Measurements from ENCODE around the gene TMEM190.
"Not testable (repeated sequence)": the region's sequence is repeated elsewhere in the genome, so short reads cannot be mapped to it uniquely, and the experiment has no call there.

TMEM190 gene

DNA sequence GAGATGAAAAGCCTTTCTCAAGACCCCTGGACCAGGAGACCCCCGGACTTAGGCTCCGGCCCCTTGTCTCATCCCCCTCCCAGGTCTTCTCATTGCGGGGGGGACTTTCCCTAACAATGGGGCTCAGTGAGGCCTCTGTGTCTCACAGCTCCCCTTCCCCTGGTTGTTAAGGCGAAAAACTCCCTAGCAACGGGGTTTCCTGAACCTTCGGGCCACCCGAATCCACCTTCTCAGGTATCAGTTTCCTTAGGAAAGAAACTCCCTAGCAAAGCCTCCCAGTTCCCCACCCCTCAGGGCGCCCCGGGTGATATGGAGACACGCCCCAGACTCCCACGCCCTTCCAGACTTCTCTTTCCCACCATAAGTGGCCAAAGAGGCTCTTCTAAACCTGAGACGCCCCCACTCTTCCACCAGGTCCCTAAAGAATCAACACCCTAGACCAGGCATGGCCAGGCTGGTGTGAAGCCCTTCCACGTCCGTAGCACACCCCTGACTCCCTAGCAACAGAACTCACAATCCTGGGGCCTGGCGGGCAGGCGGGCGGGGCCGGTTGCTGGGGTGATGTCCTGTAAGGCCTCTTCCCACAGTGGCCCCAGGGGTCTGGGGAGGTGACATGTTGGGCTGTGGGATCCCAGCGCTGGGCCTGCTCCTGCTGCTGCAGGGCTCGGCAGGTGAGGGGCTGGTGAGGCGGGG is at the start of gene TMEM190:
TMEM190 (plus strand) TSS at position 586 of the 693 bp plus-strand sequence; CDS start at position 614, 28 bp downstream.
- DNase-seq = no peak

DNA sequence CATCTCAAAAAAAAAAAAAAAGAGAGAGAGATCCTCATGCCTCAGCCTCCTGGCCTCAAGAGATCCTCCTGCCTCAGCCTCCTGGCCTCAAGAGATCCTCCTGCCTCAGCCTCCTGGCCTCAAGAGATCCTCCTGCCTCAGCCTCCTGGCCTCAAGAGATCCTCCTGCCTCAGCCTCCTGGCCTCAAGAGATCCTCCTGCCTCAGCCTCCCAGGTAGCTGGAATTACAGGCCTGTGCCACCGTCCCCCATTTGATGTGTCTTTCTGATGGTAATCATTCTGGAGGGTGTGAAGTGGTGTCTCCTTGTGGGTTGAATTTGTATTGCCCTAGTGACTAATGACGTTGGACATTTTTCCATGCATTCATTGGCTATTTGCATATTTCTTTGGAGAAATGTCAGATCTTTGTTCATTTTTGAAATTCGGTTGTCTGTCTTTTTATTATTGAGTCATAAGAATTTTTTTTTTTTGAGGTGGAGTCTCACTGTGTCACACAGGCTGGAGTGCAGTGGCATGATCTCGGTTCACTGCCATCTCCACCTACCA is 47.8 kb upstream of the TMEM190 start:
- DNase-seq = not testable (repeated sequence)

DNA sequence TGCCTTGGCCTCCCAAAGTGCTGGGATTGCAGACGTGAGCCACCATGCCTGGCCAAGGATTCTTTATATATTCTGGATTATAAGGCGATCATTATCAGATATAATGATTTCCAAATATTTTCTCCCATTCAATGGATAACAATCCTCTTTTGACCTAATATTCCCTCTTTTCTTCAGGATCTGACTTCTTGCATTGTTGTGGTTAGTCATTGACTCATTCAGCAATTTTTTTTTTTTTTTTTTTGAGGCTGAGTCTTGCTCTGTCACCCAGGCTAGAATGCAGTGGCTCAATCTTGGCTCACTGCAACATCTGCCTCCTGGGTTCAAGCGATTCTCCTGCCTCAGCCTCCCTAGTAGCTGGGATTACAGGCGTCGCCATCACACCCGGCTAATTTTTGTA is 46.8 kb upstream of the TMEM190 start:
- not testable (repeated sequence) for DNase-seq

DNA sequence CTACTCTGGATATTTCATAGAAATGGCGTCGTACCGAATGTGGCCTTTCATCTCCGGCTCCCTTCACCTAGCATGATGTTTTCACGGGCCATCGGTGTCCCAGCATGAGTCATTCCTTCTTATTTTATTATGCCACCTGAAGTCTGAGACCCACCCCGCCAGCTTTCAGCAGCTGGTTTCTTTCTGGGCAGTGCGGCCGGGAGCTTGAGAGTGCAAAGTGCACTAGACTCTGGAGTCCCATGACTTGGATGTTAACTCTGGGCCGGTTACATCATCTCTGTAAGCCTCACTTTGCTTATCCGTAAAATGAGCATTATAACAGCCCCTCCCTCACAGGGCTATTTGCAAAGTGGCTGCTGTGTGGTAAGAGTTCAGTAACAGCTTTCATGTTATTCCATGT is 42.8 kb upstream of the TMEM190 start:
- no peak for DNase-seq

DNA sequence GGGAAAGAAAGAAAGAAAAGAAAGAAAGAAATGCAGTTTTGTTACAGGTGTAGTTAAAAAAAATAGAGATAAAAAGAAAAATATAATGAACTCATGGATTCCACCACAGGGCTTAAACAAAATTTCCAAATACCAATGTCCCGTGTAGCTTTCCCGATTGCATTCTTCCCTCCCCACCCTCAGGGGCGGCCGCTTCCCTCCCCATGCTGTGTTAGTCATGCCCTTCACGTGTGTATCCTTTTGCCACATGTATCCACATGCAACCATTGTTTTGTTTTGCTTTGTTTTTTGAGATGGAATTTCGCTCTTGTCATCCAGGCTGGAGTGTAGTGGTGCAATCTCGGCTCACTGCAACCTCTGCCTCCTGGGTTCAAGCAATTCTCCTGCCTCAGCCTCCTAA is 40.5 kb upstream of the TMEM190 start:
- no peak for DNase-seq

DNA sequence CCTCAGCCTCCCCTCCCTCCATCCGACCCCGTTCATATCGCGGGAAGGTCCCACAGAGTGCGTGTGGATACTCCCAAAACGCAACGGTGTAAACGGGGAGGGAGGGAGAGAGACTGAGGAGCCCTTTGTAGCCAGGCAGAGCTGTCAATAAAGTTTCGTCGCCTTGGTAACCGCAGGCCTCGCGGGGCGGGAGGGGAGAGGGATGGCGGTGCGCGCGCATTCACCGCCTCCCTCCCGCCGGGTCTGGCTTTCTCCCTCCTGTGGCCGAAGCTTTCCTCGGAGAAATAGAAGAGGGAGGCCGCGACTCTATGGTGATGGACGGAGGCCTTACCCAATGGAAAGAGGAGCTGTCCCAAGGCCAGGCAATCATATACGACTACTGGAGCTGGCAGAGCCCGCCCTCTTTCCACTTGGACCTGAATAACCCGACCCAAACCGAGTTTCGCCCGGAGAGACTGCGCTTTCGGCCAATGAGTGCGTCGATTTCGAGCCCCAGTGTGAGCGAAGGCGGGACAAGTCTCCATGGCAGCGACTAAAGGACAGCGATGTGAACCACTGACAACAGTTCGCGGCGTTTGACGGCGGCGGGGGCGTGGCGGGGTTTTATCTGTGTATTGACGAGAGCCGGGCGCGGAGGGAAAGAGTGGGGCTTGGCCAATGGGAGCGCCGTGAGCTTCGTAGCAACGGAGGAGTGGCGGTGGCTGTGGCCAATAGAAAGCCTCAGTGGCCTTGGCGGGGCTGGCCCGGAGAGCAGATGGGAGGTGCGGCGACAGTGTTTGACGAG is 37.3 kb upstream of the TMEM190 start, which contains the start of gene KMT5C:
KMT5C (plus strand) TSS at position 772 of the 784 bp plus-strand sequence. CDS start 2,061 bp downstream, outside the sequence.
- peak; percentile 100 for DNase-seq

DNA sequence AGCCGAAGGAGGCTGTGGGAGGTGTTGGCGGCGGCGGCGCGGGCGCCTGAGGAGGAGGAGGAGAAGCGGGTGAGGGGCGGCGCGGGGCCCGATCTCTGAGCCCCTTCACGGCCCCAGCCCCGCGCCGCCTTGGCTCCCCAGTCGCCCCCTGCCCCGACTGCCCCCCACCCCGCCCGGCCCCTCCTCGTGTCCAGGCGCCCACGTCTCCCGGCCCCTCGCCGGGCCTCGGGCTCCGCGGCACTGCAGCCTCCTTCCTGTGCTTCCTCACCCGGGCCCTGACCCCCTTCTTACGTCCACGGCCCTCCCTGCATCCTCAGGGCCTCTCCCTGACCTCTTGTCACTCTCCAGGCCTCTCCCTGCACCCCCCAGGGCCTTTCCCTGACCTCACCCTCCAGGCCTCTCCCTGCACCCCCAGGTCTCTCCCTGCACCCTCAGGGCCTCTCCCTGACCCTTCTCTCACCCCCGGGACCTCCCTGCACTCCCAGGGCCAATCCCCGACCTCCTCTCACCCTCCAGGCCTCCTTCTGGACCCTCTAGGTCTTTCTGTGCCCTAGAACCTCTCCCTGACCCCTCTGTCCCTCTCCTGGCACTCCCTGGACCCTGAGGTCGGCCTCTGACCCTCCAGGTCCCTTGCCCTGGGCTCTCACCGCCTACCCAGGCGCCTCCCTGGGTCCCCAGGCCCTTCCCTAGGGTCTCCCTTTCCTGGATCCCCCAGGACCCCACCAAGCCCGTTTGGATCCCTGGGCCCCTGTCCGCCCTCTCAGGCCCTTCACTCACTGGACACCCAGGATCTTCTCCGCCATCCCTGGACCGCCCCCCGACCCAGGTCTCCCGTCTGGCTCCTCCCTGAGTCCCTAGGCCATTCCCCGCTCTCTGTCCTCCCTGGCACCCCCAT is 36.5 kb upstream of the TMEM190 start:
- no peak for DNase-seq

DNA sequence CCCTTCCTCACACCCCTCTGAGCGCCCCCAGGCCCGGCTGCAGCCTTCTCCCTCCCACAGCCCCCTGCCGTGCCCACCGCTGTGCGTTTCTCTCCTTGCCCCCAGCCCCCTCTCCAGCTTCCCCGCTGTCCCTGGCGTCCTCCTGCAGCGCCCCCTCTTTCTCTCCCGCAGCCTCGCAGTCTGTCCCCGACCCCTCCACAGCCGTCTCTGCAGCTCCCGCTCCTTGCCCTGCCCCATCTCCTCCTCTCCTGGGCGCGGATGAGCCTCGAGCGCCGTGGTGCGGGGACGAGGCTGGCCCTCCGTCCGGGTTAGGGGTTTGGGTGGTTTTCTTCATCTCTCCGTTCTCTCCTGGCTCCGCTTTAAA is 35.9 kb upstream of the TMEM190 start:
- no peak for DNase-seq

DNA sequence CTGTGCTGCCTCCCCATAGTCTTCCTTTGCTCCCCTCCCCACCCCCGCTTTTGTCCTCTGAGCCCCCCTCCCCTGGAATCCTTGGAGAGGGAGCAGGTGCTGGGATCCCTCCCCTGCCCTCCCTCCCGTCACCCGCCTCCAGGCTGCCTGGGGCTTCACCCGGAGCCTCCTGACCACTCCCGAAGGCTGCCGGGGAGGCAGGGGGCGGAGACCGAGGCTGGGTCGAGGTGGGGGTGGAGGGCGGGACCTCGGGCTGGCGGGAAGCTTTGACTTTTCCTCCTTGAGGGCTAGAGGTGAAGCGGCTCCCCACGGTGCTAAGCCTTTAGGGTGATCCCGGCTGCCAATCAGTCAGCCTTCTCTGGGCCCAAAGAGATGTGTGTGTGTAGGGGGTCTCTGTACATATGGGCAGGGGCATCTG is 35.4 kb upstream of the TMEM190 start:
- no peak for DNase-seq

DNA sequence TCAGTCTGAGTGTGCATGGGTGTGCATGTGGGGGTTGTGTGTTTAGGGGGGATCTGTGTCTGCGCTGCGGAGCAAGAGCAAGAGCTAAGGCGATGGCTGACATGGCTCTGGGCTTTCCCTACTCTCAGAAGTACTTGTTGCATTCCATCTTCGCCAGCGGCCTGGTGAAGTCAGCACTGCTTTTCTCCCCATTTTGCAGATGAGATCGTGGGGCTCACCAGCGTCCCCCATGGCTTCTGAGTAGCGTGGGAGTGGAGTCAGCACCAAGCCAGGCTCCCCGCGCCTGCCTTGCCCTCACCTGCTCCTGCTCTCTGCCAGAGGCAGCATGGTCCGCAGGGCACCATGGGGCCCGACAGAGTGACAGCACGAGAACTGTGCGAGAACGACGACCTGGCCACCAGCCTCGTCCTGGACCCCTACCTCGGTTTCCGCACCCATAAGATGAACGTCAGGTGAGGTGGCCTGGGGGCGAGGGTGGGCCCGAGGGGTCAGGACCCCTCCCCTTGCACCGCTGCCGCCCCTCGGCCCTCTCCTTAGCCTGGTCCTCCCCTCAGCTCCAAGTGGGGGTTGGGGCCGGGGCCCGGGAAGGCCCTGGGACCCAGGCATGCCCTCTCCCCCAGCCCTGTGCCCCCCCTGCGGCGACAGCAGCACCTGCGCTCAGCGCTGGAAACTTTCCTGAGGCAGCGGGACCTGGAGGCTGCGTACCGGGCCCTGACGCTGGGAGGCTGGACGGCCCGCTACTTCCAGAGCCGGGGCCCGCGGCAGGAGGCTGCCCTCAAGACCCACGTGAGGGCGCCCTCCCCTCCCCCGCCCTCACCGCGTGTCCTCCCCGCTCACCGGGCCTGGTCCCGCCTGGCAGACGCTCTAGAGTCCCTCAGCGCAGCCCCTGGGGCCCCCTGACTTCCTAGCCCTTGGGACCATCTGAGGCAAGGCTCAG is 34.8 kb upstream of the TMEM190 start:
- no peak for DNase-seq

DNA sequence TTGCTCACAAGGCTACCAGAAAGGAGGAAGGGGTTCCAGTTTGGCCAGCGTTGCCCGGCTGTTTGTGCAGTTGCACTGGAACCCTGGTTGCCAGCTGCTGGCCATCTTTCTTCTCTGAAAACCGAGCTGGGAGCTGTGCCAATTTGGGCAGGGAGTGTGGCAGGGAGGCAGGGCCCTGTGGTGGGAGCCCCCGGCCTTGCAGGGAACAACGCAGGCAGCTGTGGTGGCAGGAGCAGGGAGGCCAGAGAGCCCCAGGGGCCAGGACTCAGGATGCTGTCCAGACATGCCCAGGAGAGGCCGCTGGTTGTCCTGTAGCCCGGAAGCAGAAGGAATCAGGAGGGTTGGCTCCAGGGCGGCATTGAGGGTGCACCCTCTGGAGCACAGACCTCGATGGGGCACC is 32.2 kb upstream of the TMEM190 start:
- DNase-seq = no peak

DNA sequence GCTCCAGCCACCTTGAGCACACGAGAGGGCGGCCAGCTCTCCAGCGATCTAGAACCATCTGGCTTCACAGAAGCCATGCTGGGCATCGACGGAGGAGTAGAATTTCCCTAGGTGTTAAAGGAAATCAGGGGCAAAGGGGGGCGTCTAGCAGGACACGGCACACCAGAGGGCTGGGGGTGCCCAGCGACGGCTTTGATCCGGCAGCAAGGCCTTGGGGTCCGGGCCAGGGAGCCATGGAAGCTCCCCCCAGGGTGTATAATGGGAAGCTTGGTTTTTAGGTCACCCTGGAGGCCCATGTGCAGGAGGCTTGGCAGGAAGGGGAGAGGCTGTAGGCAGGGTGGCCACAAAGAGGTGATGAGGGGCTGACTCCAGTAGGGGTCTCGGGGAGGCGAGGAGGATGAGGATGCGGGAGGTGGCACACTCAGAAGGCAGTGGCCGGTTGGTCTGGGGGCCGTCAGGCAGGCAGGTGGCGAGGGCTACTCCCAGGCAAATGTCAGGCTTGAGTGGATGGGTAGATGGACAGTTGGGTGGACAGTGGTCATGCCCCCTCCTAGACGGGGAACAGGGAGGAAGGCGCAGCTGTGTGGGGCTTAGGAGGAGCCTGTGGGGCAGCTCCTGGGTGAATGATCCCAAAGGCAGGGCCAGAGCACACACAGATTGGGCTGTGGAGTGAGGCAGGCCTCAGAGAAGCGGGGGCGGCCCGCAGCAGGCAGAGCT is 31.4 kb upstream of the TMEM190 start:
- no peak for DNase-seq

DNA sequence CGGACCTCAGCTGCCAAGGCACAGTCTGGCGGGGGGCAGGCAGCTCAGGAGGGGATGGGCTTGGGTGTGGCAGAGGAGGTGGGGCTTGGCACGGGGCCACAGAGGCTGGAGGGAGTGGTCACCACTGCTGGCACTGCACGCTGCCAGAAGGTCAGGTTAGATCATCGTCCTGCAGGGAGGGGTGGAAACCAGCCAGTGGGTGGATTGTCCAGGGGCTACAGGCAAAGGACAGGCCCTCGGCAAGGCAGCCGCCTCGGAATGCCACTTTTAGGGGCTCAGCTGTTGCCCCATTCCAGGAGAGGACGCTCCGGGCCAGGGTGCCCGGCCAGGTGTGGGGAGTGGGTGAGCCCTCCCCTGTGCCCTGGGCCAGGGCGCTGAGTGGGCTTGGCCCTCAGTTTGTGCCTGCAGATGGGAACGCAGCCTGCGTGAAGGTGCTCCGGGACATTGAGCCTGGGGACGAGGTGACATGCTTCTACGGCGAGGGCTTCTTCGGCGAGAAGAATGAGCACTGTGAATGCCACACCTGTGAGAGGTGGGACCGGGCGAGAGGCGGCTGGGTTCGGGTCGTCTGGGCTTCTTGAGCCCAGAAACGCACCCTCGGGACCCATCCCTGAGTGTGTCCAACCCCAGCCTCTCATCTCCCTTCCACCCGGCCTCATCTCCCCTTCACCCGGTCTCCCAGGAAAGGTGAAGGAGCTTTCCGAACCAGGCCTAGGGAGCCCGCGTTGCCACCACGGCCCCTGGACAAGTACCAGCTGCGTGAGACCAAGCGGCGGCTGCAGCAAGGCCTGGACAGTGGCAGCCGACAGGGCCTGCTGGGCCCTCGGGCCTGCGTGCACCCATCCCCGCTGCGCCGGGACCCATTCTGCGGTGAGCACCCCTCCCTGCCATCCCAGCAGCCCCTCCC is 30.6 kb upstream of the TMEM190 start:
- DNase-seq = no peak

DNA sequence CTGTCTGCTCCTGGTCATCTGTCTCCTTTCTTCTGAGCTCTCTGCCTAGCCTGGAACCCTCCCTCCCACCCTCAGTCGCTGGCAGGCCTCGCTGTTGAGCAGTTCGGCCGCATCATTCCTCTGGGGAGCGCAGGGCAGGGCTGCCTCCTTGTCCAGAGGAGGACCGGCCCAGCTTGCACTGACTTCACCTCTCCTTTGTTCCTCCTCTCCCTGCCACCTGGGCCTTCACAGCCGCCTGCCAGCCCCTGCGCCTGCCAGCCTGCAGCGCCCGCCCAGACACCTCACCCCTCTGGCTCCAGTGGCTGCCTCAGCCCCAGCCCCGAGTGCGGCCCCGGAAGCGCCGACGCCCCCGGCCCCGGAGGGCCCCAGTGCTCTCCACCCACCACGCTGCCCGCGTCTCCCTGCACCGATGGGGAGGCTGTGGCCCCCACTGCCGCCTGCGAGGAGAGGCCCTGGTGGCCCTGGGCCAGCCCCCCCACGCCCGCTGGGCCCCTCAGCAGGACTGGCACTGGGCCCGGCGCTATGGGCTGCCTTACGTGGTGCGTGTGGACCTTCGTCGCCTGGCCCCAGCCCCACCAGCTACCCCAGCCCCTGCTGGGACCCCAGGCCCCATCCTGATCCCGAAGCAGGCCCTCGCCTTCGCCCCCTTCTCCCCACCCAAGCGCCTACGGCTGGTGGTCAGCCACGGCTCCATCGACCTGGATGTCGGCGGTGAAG is 29.7 kb upstream of the TMEM190 start:
- DNase-seq = no peak

DNA sequence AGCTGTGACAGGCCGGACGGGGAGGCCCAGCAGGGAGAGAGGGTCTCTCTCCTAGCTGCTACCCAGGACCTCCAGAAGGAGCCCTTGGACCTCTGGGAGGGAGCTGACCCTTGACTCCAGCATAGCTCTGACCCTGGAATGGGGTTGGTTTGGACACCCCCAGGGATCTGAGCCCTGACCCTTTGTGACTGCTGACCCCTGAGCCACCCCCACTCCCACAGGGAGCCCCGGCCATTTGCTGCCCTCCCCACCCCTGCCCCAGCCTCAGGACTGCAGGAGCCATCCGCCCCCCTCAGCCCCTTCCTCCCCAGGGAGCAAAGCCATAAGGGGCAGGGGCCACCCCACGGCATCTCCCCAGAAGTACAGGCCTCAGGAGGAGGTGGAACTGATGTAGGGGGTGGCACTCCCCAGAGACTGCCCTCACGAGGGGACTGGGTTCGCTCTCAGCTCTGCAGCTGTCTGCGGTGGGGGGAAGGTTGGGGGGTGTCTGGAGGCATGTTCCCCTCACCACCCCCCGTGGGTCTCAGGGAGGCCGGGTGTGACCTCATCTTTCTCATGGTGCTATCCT is 29.1 kb upstream of the TMEM190 start:
- DNase-seq = no peak

DNA sequence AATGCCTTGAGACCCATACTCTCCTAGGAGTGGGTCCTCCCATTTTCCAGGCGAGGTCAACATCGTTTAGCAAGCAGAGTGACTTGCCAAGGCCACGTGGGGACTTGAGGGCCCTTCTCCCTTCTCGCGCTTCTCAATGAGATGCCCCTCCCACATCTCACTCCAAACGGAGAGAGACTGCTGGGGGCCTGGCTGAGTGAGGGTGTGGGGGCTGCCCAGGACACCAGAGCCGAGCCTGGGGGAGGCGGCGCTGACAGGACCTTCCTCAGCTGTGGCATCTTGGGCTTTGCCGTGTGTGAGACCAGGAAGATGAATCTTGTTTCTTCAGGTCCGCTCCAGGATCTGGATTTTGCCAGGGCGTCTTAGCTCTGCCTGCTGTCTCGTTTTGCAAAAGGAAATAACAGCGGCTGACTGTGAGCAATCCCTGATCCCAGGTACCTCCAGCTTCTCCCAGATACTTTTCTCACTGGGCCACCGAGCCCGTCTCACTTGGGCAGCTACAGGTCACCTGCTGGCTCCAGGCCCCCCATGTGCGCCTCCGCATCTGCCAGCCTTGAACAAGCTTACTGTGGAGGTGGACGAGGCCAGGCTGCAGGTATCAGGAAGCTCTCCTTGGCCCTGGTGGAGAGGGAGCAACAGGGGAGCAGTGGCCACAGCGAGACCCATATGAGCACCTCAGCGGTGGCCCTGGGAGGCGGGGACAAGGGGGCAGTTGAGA is 28.1 kb upstream of the TMEM190 start:
- DNase-seq = no peak

DNA sequence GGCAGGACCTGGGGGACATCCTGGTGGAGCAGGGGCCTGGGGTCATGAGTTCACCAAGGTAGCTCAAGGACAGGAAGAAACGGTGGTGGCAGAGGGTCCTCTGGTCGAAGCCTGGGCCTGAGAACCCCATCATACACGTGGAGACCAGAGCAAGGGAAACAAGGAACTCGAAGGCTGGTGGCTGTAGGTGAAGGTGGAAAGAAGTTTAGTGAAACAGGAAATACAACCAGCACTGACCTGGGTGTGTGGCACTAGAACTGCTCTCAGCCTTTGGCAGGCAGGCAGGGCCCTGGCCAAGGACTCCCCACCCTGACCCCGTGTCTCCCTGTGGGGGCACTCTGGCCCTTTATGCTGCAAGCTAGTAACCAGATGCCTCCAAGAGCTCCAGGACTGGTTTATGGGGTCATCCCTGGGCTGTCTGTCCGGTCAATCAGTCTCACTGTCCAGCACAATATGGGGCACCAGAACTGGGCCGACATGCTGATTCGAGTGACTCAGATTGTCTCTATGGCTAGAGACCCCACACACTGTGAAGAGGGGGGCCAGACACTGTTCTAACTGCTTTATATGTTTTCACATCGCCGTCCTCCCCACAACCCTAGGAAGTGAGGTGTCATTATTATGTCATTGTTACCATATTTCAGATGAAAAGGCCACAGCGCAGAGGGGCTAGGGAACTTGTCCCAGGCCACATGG is 25.9 kb upstream of the TMEM190 start:
- no peak for DNase-seq

DNA sequence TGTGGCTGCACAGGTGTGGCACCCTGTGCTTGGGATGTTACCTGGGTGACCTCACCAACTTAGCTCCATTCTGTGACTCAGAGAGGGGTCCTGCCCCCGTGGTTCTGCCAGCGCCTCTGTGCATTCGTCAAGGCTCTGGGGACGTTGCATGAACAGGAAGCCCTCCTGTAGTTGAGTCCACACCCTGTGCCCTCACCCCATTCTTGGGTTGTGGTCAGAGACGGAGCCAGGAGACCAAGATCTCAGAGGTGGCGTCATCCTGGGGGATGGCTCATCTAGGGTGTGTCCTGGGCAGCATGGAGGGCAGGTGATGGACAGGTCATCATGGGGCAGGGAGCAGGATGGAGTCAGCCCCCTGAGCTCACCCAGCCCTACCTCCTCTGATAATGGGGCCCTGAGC is 24.6 kb upstream of the TMEM190 start:
- DNase-seq = no peak

All from kidney glomerular epithelial cell (primary cell).